Hematopoietic multipotent progenitor cell treated with erythropoietin and hydrocortisone succinate and interleukin-3 and kit ligand, for 6 days (in vitro differentiated cells): ENCODE measurements around the gene CYP3A5.
"Not testable (repeated sequence)": the region's sequence is repeated elsewhere in the genome, so short reads cannot be mapped to it uniquely, and the experiment has no call there.

Experiments
- DNase-seq: peaks from one replicate; pipeline ENCODE4 v3.0.0-alpha.2; 2015

The CYP3A5 gene

DNA sequence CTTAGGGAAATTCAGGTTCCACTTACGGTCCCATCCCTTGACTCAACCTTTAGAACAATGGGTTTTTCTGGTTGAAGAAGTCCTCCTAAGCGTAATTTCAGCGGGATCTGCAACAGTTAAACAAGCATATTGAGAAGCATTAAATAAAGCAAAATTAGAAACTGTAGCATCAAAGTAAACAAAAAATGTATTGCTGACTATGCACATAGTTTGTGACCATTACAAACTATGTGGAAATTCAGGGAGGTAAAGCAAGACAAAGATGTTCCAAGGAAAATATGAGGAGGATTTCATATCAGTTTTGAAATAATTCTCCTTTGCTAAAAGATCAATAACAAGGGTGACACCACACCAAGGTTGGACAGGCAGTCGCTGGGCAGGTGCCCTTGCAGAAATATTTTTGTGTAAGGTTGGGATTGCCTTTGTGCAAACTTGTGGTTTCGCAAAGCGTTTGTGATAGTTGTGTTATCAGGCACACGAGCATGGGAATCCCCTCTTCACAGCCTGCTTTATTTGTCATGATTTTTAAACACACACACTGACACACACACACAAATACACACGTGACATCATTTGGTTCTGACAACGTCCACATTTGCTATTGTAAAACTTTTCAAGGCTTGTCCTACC, 5.4 kb upstream of the CYP3A5 start:
- DNase-seq, result no peak

DNA sequence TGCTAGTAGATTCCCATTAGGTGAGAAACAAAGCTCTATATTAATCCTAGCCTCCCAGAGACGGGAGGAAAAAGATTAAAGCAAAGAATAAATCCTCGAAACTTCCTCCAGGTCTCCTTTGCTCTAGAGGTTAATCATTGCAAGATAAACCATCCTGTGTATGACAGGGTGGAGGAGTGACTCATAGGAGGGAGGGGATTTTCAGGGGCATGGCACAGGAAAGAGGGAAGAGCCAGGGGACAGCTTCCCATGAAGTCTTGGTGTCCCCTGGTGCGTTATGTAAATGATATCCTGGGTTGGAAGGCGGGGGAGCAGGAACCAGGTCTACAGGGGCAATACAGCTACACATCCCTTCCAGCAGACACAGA, 780 bp downstream of the CYP3A5 start:
- DNase-seq, result no peak

DNA sequence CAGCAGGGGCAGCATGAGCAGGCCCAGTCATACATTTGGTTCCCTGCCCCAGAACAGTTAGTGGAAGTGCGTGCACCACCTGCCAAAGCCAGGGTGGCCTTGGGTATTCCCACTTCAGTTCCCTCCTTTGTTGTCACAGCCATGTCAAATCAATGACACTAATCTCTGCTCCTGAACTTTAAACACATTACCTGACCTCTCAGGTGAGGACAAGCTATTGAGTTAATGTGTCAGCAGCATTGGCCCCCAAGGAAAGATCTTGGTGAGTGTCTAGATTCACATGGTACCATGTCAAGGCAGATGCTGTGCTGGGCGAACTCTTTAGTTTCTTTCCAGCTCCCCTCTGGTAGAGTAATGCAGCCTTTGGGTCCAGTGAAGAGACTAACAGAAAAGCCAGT, 2.1 kb downstream of the CYP3A5 start:
- no peak for DNase-seq

DNA sequence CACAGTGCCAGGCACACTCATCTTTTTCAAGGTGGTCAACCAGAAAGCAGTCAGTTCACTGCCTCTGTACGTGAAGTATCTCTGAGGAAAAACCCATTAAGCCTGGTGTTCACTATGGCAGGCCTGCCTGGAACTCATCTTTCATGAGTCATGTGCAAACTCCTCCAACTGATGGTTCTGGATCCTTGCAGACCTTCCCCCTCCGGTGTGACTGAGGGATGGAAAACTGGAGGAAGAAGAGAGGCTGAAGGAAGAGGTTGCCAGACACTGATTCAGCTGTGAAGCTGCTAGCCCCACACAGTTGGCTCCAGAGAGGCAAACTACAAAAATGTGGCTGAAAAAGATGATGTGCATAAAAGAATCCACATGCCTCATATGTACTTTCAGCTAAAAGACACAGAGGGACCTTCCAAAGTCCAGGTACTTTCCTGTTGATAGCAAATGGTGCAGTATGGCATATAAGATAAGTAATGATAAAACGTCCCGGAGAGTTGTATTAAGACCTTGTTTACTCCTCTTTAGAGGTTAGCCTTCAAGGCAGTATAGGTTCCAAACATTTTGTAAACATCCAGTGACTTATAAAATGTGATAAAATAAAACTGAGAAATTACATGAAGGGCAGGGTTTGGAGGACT, 2.7 kb downstream of the CYP3A5 start:
- no peak for DNase-seq

DNA sequence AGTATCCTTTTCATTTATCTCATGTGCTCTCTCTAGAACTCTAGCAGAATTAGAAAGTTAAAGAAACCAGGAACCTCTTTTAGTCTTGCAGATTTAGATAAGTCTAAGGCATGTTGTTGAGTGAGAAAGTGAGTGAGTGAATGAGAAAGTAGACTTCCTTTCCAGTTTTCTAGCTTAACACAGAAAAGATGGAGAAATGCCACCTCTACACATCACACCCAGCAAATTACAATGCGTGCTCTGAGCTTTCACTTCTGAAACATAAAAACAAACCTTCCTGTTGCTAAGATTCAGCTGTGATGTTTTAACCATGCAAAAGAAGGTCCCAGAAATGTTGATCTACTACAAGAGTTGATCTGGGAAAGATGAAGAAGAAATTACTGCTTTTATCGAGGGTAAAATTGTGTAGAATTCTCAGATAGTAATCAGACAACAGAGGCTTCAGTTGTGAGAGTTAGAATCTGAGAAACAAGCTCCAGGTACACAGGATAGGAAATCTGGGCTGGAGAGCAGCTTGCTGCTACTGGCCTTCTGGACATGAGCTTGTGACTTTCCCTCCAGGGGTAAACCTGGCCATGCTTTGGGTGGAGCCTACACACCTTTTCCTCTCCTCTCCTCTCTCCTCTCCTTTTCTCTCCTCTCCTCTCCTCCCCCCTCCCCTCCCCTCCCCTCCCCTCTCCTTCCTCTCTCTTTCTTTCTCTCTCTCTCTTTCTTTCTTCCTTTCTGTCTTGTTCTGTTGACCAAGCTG, 4.6 kb downstream of the CYP3A5 start:
- no peak for DNase-seq

DNA sequence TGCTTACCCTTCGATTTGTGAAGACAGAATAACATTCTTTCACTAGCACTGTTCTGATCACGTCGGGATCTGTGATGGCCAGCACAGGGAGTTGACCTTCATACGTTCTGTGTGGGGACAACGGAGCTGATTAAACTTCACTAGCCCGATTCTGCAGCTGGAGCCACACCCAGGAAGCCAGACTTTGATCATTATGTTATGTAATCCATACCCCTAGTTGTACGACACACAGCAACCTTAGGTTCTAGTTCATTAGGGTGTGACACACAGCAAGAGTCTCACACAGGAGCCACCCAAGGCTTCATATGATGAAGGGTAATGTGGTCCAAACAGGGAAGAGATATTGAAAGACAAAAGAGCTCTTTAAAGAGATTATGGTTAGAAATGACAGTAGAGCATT, 7.2 kb downstream of the CYP3A5 start:
- no peak for DNase-seq

DNA sequence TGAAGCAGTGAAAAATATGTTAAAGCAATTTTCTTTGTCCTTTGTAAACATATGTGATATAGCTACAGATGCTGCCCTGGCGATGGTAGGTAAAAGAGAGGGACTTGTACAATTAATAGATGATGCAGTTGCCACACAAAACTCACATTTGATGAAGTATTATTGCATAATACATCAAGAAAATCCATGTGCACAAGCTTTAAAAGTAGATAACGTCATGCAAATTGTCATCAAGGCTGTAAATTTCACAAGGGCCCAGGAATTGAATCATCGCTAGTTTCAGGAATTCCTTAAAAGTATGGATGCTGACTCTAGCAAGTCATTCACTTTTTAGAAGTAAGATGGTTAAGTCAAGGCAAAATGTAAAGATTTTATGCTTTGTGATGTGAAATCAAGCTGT, 10.0 kb downstream of the CYP3A5 start:
- DNase-seq, result no peak

DNA sequence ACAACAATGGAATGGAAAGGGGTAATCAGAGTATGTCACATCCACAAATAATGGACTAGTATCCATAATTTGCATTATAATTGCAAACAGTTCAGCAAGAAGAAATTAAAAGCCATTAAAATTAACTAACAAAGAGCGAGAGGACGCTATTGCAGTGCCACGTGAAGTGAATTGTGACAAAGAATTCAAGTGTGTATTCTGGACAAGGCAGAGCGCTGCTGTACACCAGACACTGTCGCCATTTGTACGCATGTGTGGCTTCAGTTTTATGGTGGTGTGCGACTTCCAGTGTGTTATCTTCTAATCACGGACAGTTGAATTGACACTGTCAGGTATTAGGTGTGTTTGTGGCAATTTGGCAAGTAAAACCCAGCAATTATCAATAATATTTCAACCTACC, 11.3 kb downstream of the CYP3A5 start:
- no peak for DNase-seq

DNA sequence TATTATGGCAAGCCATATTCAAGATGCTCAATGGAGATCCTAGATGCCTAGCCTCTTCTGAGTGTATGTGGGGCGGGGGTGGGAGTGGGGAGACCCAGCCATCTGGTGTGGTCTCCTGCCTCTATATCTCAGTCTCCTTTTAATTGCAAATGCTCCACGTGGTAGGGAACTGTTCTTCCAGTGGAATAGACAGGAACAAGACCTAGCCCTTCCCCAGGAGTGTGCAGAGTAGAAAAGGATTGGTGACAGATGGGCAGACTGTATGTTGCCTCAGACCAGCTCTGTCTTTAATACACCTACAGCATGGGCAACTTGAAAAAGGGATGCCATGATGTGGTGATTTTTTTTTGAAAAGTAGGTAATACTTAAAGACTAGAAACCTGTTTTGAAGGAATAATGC, 12.6 kb downstream of the CYP3A5 start:
- no peak for DNase-seq

DNA sequence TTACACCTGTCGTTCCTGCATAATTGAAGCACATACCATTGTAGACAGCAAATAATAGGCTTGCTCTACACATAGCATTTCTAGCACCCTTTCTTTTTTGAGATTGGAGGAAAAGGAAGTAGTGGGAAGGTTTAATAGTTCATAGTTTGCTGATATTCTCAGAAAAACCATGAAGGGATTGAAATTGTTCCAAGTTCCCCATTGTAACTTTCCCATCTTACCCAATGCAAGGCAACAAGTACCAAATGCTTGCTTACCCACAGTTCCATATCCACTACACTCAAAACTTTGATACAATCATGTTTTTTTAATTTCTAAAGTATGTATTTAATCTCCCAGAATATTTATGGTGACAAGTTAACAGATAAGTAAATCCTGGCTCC, 13.8 kb downstream of the CYP3A5 start:
- DNase-seq, result peak; percentile 14

DNA sequence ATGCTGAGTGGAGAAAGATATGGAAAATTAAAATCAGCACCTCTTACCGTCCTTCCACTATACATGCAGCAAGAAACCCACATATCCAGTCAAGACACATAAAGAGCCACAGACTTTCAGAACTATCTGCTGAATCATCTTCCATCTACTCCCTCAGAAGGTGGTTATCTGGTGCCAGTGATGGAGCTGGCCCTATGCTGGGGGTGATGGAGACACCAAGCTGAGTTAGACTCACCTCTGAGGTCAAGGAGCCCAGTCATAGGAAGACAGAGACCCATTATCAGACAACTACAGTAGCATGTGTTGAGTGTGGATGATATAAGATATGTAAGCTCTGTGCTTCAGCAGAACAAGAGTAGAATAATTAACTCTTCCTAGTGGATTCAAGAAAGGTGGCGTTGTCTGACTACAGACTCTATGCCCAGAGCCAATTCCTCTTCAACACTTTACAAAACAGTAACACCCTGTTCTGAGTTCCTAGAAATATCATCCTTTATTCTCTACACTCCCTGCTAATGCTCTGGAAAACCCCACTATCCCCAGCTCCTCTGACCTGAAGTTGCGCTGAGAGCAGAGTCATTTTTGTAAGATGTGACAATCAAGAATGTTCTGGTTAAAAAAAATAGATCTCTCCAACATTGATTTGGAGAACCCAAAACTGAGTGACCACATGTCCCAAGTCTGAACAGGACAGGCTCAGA, 14.3 kb downstream of the CYP3A5 start:
- DNase-seq, result peak; percentile 73

DNA sequence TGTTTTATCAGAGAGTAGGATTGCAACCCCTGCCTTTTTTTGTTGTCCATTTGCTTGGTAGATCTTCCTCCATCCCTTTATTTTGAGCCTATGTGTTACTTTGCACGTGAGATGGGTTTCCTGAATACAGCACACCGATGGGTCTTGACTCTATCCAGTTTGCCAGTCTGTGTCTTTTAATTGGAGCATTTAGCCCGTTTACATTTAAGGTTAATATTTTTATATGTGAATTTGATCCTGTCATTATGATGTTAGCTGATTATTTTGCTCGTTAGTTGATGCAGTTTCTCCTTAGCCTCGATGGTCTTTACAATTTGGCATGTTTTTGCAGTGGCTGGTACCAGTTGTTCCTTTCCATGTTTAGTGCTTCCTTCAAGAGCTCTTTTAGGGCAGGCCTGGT, 21.9 kb downstream of the CYP3A5 start:
- not testable (repeated sequence) for DNase-seq

DNA sequence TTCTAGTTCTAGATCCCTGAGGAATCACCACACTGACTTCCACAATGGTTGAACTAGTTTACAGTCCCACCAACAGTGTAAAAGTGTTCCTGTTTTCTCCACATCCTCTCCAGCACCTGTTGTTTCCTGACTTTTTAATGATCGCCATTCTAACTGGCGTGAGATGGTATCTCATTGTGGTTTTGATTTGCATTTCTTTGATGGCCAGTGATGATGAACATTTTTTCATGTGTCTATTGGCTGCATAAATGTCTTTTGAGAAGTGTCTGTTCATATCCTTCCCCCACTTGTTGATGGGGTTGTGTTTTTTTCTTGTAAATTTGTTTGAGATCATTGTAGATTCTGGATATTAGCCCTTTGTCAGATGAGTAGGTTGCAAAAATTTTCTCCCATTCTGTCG, 25.2 kb downstream of the CYP3A5 start:
- not testable (repeated sequence) for DNase-seq

DNA sequence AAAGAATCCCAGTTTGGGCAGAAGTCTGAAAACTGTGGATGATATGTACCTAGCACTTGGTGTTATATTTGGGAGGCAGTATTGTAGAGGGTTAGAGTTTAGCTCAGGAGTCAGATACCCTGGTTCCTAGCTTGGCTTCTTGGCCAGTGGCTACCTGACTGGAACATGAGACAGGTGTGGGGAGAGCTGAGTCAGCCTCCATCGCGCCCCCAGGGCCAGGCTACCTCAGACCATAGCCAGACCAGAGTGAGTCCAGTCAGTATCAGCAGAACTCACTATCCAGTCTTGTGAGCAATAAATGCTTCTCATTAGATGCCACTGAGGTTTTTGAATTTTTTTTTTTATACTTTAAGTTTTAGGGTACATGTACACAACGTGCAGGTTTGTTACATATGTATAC, 26.0 kb downstream of the CYP3A5 start:
- DNase-seq, result no peak

DNA sequence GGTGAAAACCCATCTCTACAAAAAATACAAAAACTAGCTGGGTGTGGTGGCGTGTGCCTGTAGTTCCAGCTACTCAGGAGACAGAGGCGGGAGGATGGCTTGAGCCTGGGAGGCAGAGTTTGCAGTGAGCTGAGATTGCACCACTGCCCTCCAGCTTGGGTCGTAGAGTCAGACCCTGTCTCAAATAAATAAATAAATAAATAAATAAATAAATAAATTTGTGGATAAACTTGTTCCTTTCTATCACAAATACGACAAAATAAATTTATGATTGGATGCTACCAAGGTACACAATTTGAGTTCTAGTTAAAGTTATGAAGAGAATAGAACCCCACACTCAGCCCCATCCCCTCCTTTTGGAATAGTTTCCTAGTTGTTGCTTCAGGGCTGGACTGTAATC, 26.5 kb downstream of the CYP3A5 start:
- not testable (repeated sequence) for DNase-seq

DNA sequence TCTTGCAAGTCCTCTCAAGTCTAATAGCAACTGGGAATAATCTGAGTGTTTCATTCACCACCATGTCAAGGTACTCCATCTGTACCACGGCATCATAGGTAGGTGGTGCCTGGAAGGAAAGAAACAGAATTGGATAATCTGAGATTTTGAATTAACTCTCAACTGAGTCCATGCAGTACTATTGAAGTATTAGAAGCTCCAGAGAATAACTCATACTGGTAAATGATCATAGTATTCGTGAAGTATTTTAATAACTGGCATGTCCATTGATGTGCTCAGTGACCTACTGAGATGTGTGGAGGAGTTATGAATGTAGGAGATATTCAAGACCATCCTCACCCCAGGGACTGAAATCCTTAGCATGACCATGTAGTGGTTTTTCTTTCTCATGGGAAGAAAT, 27.1 kb downstream of the CYP3A5 start:
- DNase-seq, result no peak

DNA sequence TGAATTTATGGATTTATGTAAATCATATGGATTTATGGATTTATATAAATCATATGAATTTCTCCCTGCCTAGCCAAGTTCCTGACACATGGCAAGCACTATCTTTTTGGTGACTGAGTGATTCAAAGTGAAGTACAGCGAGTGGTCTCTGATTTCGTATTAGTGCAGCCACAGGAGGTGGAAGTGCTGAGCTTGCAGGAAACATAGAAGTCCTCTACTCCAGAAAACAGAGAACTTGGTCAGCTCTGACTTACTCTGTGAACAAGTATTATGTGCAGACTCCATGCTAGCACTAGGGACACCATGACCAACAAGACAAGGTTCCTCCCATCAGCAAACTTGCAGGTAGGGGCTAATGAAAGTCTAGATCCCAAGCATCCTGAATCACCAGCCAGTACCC, 28.5 kb downstream of the CYP3A5 start:
- DNase-seq, result no peak

DNA sequence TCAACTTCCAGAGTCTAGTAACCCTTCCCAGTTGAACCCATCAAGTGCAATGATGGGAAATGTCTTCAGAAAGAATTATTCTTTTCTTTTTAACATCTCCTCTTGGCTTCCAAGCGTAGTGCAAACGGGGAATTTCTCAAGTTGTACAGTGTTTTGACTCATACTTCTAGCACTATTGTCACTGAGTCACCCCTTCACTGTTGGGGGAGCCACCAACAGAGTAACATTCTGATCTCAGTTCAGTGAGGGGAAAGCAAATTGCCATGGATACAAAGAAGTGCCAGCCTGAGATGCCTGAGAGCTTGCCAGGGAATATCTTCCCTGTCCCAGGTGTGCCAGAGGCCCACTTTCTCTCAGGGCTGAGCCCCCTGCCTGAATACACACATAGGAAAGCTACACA, 31.0 kb downstream of the CYP3A5 start:
- no peak for DNase-seq

DNA sequence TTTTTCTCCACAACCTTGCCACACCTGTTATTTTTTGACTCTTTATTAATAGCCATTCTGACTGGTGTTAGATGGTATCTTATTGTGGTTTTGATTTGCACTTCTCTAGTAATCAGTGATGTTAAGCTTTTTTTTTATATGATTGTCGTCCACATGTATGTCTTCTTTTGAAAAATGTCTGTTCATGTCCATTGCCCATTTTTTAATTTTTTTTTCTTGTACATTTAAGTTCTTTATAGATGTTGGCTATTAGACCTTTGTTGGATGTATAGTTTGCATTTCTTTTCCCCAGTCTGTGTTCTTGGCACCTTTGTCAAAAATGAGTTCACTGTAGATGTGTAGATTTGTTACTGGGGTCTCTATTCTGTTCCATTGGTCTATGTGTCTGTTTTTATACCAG, 34.2 kb downstream of the CYP3A5 start:
- DNase-seq, result no peak

DNA sequence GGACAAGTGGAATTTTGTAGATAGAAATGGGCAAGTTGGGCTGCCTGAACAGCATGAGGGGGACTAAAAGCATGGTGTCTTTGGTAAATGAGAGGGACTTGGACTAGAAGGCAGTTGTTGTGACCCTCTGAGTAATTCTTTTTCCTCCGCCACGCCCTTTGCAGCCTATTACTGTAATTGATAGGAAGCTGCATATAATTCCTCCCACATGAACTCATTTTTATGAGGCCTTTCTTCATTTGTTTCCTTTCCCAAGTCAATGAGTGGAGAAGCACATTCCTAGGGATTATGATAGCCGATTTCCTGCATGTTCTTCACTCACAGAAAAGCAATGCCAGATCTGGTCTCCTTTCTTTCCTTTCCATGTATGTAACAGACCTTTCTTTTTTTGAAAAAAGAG, 35.4 kb downstream of the CYP3A5 start:
- DNase-seq, result no peak

DNA sequence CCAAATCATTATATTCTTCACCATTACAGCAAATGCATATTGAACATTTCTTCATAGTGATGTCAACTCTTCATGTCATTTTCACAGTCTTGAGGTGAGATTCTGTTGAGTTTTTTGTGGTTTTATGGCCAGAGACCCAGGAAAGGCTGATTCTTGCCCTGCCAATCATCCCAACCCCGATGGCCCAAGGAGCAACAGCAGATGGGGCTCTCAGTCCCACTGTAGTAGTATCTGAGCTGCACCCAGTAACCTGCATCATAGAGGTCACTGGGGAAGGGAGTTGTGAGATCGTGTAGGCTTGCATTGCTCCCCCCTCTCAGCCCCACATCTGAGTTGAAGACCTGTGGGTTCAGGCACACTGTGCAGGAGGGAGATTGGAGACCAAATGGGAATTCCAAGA, 36.3 kb downstream of the CYP3A5 start:
- DNase-seq, result no peak

DNA sequence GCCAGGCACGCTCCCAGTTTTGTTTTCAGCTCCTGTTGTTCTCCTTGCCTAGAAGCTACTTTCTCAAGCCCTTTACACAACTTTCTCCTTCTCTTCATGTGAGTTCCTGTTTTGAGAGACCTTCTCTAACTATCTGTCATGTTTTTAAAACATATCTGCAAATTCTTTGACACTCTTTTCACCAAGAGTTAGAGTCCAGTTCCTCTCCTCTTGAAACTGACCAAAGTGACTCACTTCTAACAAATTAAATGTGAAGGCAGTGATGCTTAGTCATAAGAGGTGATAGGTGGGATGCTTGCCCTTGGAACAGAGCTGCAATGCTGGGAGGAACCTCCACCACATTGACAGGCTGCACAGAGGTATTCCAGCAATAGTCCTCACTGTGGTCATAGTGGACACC, 37.8 kb downstream of the CYP3A5 start:
- no peak for DNase-seq

DNA sequence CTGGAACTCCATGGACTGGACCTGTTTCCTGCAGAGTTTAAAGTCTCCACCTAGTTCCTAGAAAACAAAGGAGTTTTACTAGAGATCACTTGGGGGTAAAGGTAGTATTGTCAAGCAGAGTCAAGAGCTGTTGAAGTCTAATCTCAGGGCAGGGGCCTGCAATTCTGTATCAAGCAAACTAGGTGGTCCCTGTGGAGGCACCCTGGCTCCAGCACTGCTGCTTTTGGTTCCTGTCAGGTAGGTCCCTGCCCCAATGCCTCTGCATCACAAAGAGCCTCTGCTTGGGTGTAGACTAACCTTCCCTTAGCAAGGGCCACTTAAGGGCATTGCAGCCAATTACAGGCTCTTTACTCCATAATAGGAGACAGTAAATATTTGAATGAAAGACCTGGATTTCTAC, 40.5 kb downstream of the CYP3A5 start:
- DNase-seq, result no peak

DNA sequence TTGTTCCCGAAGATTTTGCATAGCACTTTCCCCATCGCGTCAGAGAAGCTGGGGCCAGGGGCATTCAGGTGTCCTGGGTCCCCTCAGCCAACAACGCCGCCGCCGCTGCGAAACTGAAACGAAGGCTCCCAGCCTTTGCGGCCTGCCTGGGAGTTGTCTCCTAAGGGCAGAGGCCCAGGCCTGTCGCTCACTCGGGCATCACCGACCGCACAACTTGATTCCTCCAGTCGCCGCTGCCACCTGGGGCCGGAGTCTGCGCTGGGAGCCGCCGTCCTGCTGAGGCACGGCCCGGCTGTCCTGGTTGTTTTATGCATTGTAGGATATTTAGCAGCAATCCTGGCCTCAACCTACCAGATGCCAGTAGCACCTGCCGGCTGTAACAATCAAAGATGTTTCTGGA, 41.1 kb downstream of the CYP3A5 start:
- no peak for DNase-seq
